NCI-H2029 (cell line): ENCODE data around the gene NGDN.

Source experiments
- DNase-seq: peaks from one replicate; lab custom pipeline; 2025; lab: John Stamatoyannopoulos, UW

Gene NGDN

GRCh38 chr14:23523229-23524016 lies 53.9 kb downstream of the NGDN start:
- DNase-seq: no peak

GRCh38 chr14:23524954-23525353 lies 55.5 kb downstream of the NGDN start:
- DNase-seq: no peak

GRCh38 chr14:23525611-23526010 lies 56.1 kb downstream of the NGDN start:
- no peak for DNase-seq
